Mammary epithelial cell (primary cell): Measurements from ENCODE around the gene TAS2R60.

Experiments used
- EZH2 ChIP-seq: IDR thresholded peaks from 2 replicates; pipeline ENCODE4 v1.6.1; 2012; ENCODE audit warnings: low read length, inconsistent platforms, borderline replicate concordance
- TF ChIP-seq, protein P1 (sequence below), 2 donors: IDR thresholded peaks in 1 of 2; conservative IDR thresholded peaks in 1 of 2; 2 replicates each; pipeline ENCODE4 v1.5.1; 2011 to 2012; ENCODE audit warnings: inconsistent platforms in 2 of 2, low read length in 2 of 2, mild to moderate bottlenecking in 2 of 2, control low read depth in 1 of 2, low read depth in 1 of 2; ENCODE audit not compliant: insufficient read depth in 1 of 2; ENCODE audit errors: extremely low read depth in 1 of 2

DNA sequence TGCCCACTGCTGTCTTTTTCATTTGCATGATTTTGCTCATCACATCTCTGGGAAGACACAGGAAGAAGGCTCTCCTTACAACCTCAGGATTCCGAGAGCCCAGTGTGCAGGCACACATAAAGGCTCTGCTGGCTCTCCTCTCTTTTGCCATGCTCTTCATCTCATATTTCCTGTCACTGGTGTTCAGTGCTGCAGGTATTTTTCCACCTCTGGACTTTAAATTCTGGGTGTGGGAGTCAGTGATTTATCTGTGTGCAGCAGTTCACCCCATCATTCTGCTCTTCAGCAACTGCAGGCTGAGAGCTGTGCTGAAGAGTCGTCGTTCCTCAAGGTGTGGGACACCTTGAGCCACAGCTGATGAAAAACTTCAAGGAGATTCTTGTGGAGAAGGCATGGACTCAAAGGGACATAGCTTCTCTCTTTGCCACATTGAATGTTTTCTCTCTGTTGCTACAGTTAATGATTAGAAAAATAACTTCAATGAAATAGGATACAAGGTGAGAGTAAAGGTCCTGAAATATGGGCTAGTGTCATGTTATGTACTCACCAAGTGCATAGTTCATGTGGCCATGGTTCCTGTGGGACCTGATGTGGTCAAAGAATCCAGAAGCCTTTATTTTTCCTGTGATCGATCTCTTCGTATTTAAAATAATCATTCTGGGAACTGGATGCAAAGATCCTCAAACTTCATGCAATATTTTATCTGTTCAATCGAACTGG is 970 bp downstream of the TAS2R60 start:
- TF ChIP-seq EZH2: no peak
- TF ChIP-seq, protein P1, sequence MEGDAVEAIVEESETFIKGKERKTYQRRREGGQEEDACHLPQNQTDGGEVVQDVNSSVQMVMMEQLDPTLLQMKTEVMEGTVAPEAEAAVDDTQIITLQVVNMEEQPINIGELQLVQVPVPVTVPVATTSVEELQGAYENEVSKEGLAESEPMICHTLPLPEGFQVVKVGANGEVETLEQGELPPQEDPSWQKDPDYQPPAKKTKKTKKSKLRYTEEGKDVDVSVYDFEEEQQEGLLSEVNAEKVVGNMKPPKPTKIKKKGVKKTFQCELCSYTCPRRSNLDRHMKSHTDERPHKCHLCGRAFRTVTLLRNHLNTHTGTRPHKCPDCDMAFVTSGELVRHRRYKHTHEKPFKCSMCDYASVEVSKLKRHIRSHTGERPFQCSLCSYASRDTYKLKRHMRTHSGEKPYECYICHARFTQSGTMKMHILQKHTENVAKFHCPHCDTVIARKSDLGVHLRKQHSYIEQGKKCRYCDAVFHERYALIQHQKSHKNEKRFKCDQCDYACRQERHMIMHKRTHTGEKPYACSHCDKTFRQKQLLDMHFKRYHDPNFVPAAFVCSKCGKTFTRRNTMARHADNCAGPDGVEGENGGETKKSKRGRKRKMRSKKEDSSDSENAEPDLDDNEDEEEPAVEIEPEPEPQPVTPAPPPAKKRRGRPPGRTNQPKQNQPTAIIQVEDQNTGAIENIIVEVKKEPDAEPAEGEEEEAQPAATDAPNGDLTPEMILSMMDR (conservative IDR thresholded peaks at IDR 0.05 in 1 of 2, IDR thresholded peaks at IDR 0.05 in 1 of 2; ENCODE audit: extremely low read depth in 1 of 2, insufficient read depth in 1 of 2, low read depth in 1 of 2, low read length in 2 of 2): no peak
